Tibial nerve (tissue), 4 donors: ENCODE measurements around the gene SLAMF9. TPM values are rescaled to one million over a fixed set of nuclear protein-coding genes. Genes with fewer than 3 reads are reported as not detected.

Source experiments
- DNase-seq, 2 donors: peaks; one replicate each; pipeline ENCODE4 v3.0.0-alpha.2; 2019; ENCODE audit warnings: low spot score in 2 of 2
- H3K27ac ChIP-seq, 4 donors: fragments of 200-600 bp; sonication (generic) in 3 of 4; one replicate each; pipeline ENCODE4 v1.5.1; 2017 to 2019; ENCODE audit warnings: mild to moderate bottlenecking in 1 of 4
- H3K27me3 ChIP-seq, 2 donors: fragments of 200-600 bp; sonication (generic) in 1 of 2; one replicate each; pipeline versions ENCODE4 v1.5.1 to v1.6.0; 2017 to 2019
- H3K36me3 ChIP-seq, 3 donors: fragments of 200-600 bp; sonication (generic); one replicate each; pipeline ENCODE4 v1.5.1; 2018 to 2019
- H3K4me1 ChIP-seq, 4 donors: fragments of 200-600 bp; sonication (generic) in 3 of 4; one replicate each; pipeline ENCODE4 v1.5.1; 2017 to 2019
- H3K4me3 ChIP-seq, 4 donors: fragments of 200-600 bp; sonication (generic) in 3 of 4; one replicate each; pipeline ENCODE4 v1.5.1; 2017 to 2019; ENCODE audit warnings: mild to moderate bottlenecking in 1 of 4, moderate library complexity in 1 of 4
- H3K9me3 ChIP-seq, 4 donors: fragments of 200-600 bp; sonication (generic) in 3 of 4; one replicate each; pipeline ENCODE4 v1.5.1; 2017 to 2019
- CTCF ChIP-seq, 5 experiments: fragments of 200-600 bp in 3 of 5; fragments of 450-650 bp in 2 of 5; sonication (generic) in 3 of 5; IDR thresholded peaks; one replicate each; pipeline ENCODE4 v1.5.1; 2016 to 2019; ENCODE audit warnings: antibody characterized with exemption in 5 of 5, mild to moderate bottlenecking in 3 of 5, moderate library complexity in 2 of 5
- EP300 ChIP-seq, 2 donors: sonication (generic); formaldehyde crosslinking; IDR thresholded peaks; one replicate each; pipeline ENCODE4 v1.6.1; 2017; ENCODE audit warnings: antibody characterized with exemption in 2 of 2, mild to moderate bottlenecking in 1 of 2
- POLR2A ChIP-seq, 2 donors: fragments of 450-650 bp; IDR thresholded peaks; one replicate each; pipeline ENCODE4 v1.6.1; 2017; ENCODE audit warnings: antibody characterized with exemption in 2 of 2, mild to moderate bottlenecking in 2 of 2, moderate library complexity in 2 of 2
- WGBS, 2 donors: methylation state at CpG; one replicate each; pipeline ENCODE4 v1.1.5; 2018; 5-methylcytosine and 5-hydroxymethylcytosine counted together
- total RNA-seq, 4 donors: library from RNA; depleted of rRNA; stranded (reverse); fragments of >200 nt; gene quantifications; one replicate each; pipeline ENCODE4 v1.1.0, GENCODE V29; 2016

SLAMF9 gene
- total RNA-seq, 4 donors from 2014 or later: not detected

DNA sequence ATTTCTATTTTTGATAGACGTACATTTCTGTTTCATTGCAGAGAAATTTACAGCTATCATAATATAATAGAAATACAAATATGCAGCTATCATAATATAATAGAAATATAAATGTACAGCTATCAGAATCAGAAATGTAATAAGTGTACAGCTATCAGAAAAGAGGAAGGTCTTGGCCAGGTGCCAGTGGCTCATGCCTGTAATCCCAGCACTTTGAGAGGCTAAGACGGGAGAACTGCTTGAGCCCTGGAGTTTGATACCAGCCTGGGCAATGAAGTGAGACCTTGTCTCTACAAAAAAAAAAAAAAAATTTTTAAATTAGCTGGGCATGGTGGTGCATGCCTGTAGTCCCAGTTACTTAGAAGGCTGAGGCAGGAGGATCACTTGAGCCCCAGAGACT is 39.9 kb upstream of the SLAMF9 start:
- 59 to 60% methylated on average over 2 of the region's 2 CpGs for WGBS, 2 donors
- Histone ChIP-seq H3K4me1 (no peaks in the 10 kb centered on the region), H3K9me3 (no peaks in the 10 kb centered on the region), H3K27me3 (no peaks in the 10 kb centered on the region), H3K4me3 (no peak overlapping the region), H3K36me3 (no peaks in the 10 kb centered on the region), H3K27ac (no peak overlapping the region)
- no peak for TF ChIP-seq POLR2A (IDR thresholded peaks at IDR 0.05)
- no peak for TF ChIP-seq CTCF (IDR thresholded peaks at IDR 0.05)
- TF ChIP-seq EP300 (IDR thresholded peaks at IDR 0.05): no peak
- no peak for DNase-seq

DNA sequence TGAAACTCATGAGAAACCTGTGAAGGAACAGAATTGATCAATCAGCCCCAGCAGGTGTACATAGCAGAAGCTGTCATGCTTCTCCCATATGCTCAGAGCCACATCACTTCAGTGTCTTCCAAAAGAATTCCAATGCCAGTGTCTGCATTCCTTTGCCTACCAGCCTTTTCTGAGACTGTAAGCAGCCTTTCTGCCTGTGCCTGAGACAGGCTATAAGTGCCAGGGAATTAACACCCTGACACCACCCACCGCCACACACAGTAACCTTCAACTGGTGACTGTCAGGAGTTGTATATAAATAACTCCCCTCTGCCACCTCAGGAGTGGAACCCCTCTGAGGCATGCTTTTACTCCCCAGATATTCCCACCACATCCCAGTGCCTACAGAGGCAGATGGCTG is 38.1 kb upstream of the SLAMF9 start:
- no peaks in the 10 kb centered on the region for H3K36me3 ChIP-seq
- DNase-seq: no peak
- H3K4me1 ChIP-seq: no peaks in the 10 kb centered on the region
- no peak overlapping the region for H3K27ac ChIP-seq
- 60 to 73% methylated on average over 1 of the region's 1 CpG for WGBS, 2 donors
- H3K9me3 ChIP-seq: no peaks in the 10 kb centered on the region
- no peaks in the 10 kb centered on the region for H3K27me3 ChIP-seq
- no peak overlapping the region for H3K4me3 ChIP-seq
- TF ChIP-seq POLR2A (IDR thresholded peaks at IDR 0.05) (no peak), EP300 (IDR thresholded peaks at IDR 0.05) (no peak), CTCF (IDR thresholded peaks at IDR 0.05) (no peak)

DNA sequence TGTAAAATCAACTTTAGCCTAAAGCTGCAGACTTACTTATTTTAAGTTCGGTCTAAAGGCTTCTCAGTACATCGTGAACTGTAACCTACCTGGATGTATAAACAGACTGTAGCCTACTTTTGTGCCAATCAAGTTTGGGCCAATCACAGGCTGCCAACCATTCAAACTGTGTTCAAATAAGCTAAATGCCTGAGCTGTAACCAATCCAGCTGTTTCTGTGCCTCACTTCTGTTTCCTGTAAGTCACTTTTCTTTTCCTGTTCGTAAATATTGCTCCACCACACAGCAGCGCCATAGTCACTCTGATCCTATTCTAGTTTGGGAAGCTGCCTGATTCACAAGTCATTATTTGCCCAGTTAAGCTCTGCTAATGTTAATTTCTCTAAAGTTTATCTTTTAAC is 37.5 kb upstream of the SLAMF9 start:
- Histone ChIP-seq H3K4me3 (no peak overlapping the region), H3K27ac (no peak overlapping the region), H3K9me3 (no peaks in the 10 kb centered on the region), H3K4me1 (no peaks in the 10 kb centered on the region), H3K36me3 (no peaks in the 10 kb centered on the region), H3K27me3 (no peaks in the 10 kb centered on the region)
- no peak for TF ChIP-seq EP300 (IDR thresholded peaks at IDR 0.05)
- TF ChIP-seq CTCF (IDR thresholded peaks at IDR 0.05): no peak
- no peak for TF ChIP-seq POLR2A (IDR thresholded peaks at IDR 0.05)
- WGBS, 2 donors: 68 to 79% methylated on average over 4 of the region's 4 CpGs
- DNase-seq: no peak

DNA sequence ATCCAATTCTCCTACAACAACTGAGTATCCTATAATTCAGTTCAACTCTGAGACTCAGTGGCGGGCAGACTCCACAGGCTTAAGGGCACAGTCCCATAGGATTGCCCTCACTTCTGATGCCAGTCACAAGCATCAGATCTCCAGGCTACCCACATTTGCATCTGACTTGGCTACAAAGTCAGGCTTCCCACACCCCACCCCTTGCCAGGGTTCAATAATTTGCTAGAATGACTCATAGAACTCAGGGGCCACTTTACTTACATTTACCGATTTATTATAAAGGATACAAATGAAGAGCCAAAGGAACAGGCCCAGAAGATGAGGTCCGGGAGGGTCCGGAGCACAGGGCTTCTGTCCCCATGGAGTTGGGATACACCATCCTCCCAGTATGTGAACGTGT is 36.0 kb upstream of the SLAMF9 start:
- TF ChIP-seq CTCF (IDR thresholded peaks at IDR 0.05): no peak
- no peak for TF ChIP-seq EP300 (IDR thresholded peaks at IDR 0.05)
- TF ChIP-seq POLR2A (IDR thresholded peaks at IDR 0.05): no peak
- H3K4me1 ChIP-seq: no peaks in the 10 kb centered on the region
- no peaks in the 10 kb centered on the region for H3K9me3 ChIP-seq
- no peaks in the 10 kb centered on the region for H3K27me3 ChIP-seq
- DNase-seq: no peak
- H3K4me3 ChIP-seq: no peak overlapping the region
- no peak overlapping the region for H3K27ac ChIP-seq
- WGBS, 2 donors: 81 to 82% methylated on average over 5 of the region's 5 CpGs
- H3K36me3 ChIP-seq: no peaks in the 10 kb centered on the region

DNA sequence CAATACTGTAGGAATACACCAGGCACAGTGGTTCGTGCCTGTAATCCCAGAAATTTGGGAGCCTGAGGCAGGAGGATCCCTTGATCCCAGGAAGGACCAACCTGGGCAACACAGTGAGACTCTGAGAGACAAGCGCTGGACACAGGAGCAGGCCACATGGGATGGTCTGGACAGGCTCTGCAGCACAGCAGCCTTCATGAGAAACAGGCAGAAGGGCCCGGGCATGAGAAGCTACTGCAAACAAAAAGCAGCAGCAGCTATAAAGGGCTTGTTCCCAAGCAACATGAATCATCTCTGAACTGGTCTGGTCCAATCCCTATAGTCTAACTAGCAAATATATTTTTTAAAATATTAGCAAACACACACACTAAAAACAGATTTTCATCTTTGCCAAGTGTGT is 35.5 kb upstream of the SLAMF9 start:
- Histone ChIP-seq H3K4me1 (no peaks in the 10 kb centered on the region), H3K27ac (no peak overlapping the region), H3K36me3 (no peaks in the 10 kb centered on the region), H3K4me3 (no peak overlapping the region), H3K27me3 (no peaks in the 10 kb centered on the region), H3K9me3 (no peaks in the 10 kb centered on the region)
- DNase-seq: no peak
- WGBS, 2 donors: 81 to 87% methylated on average over 3 of the region's 3 CpGs
- no peak for TF ChIP-seq CTCF (IDR thresholded peaks at IDR 0.05)
- no peak for TF ChIP-seq POLR2A (IDR thresholded peaks at IDR 0.05)
- TF ChIP-seq EP300 (IDR thresholded peaks at IDR 0.05): no peak
